Measurements from ENCODE around the gene EFNA2. TPM values are rescaled to one million over a fixed set of nuclear protein-coding genes. Genes with fewer than 3 reads are reported as not detected.
A peak's percentile ranks its signal among the peaks of the same experiment; 100 is the strongest.

The EFNA2 gene
- polyA plus RNA-seq, 2 of the 4 experiments (the other 2 are of a cell fraction): 0.16 to 1.3 TPM

DNA sequence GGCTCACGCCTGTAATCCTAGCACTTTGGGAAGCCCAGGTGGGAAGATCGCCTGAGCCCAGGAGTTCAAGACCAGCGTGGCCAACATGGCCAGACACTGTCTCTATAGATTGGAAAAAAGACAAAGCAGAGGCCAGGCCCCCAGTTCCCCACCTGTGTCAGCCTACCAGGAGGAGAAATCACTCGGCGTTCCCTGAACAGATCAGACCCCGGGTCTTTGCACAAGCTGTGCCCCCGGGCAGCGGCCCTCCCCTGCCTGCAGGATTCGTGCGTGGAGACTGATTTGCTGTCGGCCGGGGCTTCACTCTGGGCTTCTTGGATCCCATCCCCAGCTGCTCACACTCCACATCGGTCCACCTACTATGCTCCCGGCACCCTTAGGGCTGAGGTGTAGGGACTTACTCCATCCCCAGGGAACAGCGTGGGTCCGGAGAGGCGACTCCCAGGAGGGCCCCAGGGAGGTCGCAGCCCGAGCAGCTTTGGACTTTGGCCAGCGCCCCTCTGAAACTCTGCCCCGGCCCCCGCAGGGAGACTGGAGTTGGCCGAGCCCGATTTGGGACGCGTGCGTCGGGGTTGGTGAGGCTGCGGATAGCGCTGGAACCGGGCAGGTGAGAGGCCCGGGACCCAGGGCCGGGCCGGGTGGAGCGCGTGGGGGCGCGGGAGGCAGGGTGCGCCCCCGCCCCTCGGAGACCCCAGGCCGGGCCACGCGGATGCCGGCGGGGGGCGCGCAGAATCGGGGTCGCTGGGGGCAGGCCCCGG, 515 bp upstream of the EFNA2 start:
- peaks cover 8% of the 10 kb centered on the region; the same call in 2 of the 3 replicates for H3K4me1 ChIP-seq
- DNase-seq (ENCODE audit: low read depth in 1 of 2, low spot score in 1 of 2): no peak
- H3K4me2 ChIP-seq: peak overlapping the region; percentile 91
- WGBS (ENCODE audit: missing lambda C conversion rate): 77% methylated on average over 13 of the region's 51 CpGs
- CTCF ChIA-PET: interaction anchor here (0.5 to 1.9 kb wide), 4 partner anchors 19 to 228 kb away, joined by 3 to 6 read pairs (median 4); no protein-coding TSS in a partner anchor
- peak overlapping the region; percentile 62 for H3K4me3 ChIP-seq
- peak overlapping the region; percentile 79 to 91; a peak in 4 of 6 replicates for H3K27ac ChIP-seq
- POLR2A ChIA-PET: interaction anchor here (1.0 kb wide), 1 partner anchor 10 kb away, joined by 4 read pairs; the partner anchor contains the start of gene FAM174C
- no peaks in the 10 kb centered on the region for H3K9me3 ChIP-seq
- TF ChIP-seq TFCP2L1 (CRISPR knock-in tag; IDR thresholded peaks at IDR 0.05) (no peak), ZFP36 (IDR thresholded peaks at IDR 0.05; ENCODE audit: borderline replicate concordance, partially characterized antibody) (no peak), SREBF2 (IDR thresholded peaks at IDR 0.05) (no peak), MYC (IDR thresholded peaks at IDR 0.05; ENCODE audit: borderline replicate concordance, low read length) (no peak), CBX8 (IDR thresholded peaks at IDR 0.05) (no peak), ZNF302 (CRISPR knock-in tag; IDR thresholded peaks at IDR 0.05) (no peak), KDM5A (IDR thresholded peaks at IDR 0.05) (no peak), FOXS1 (CRISPR knock-in tag; IDR thresholded peaks at IDR 0.05) (no peak)
- TF ChIP-seq, protein P1, sequence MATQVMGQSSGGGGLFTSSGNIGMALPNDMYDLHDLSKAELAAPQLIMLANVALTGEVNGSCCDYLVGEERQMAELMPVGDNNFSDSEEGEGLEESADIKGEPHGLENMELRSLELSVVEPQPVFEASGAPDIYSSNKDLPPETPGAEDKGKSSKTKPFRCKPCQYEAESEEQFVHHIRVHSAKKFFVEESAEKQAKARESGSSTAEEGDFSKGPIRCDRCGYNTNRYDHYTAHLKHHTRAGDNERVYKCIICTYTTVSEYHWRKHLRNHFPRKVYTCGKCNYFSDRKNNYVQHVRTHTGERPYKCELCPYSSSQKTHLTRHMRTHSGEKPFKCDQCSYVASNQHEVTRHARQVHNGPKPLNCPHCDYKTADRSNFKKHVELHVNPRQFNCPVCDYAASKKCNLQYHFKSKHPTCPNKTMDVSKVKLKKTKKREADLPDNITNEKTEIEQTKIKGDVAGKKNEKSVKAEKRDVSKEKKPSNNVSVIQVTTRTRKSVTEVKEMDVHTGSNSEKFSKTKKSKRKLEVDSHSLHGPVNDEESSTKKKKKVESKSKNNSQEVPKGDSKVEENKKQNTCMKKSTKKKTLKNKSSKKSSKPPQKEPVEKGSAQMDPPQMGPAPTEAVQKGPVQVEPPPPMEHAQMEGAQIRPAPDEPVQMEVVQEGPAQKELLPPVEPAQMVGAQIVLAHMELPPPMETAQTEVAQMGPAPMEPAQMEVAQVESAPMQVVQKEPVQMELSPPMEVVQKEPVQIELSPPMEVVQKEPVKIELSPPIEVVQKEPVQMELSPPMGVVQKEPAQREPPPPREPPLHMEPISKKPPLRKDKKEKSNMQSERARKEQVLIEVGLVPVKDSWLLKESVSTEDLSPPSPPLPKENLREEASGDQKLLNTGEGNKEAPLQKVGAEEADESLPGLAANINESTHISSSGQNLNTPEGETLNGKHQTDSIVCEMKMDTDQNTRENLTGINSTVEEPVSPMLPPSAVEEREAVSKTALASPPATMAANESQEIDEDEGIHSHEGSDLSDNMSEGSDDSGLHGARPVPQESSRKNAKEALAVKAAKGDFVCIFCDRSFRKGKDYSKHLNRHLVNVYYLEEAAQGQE (IDR thresholded peaks at IDR 0.05): no peak
- TF ChIP-seq, protein P2, sequence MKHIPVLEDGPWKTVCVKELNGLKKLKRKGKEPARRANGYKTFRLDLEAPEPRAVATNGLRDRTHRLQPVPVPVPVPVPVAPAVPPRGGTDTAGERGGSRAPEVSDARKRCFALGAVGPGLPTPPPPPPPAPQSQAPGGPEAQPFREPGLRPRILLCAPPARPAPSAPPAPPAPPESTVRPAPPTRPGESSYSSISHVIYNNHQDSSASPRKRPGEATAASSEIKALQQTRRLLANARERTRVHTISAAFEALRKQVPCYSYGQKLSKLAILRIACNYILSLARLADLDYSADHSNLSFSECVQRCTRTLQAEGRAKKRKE (CRISPR knock-in tag; IDR thresholded peaks at IDR 0.05; ENCODE audit: low read depth): no peak
- TF ChIP-seq, protein P3, sequence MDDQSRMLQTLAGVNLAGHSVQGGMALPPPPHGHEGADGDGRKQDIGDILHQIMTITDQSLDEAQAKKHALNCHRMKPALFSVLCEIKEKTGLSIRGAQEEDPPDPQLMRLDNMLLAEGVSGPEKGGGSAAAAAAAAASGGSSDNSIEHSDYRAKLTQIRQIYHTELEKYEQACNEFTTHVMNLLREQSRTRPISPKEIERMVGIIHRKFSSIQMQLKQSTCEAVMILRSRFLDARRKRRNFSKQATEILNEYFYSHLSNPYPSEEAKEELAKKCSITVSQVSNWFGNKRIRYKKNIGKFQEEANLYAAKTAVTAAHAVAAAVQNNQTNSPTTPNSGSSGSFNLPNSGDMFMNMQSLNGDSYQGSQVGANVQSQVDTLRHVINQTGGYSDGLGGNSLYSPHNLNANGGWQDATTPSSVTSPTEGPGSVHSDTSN (IDR thresholded peaks at IDR 0.05): no peak
- FAIRE-seq: no peak
- 0 out of 6 replicates have a peak, but pooled peaks of 1 of the 2 experiments have one; percentile 7 for ATAC-seq

DNA sequence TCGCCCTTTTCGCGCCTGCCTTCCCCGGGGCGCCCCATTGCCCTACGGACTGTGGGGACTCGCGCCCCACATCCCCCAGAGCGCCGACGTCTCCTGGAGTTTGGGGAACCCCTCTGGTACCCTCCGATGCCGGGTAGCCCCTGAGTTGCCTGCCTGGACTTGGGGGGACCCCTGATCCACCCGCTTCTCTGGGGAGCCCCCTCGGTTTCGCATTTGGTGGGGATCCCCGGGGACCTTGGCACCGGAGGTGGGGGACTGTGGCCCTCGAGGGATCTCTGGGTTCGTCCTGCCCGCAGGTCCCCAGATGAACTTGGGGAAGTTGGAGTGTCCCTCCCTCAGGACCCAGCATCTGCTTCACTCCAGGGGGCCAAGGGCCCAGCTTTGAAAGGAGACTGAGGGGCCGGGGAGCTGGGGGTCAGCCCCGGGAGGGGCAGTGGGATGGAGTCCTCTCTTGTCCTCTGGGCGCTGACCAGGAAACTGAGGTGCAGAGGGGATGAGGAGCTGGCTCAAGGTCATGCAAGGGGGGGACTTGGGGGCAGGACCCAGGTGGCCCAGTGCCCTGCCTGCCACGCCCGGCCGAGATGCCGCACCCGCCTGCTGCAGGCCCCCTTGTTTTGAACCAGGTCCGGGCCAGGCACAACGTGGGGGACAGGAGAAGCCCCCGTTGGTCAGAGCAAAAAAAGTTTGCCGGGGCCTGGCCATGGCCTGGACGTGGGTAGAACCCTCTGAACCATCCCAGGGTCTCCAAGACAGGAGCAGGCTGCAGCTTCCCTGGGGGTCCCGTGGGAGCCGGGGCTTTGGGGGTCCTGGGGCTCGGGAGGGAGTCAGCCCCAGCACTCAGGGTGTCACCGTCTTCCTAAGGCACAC, 1.0 kb downstream of the EFNA2 start:
- no peaks in the 10 kb centered on the region for H3K9me3 ChIP-seq
- POLR2A ChIA-PET: no interaction called here
- ATAC-seq: no peak
- H3K27ac ChIP-seq: peak overlapping the region; percentile 79 to 91
- CTCF ChIA-PET: interaction anchor here (0.6 to 1.2 kb wide), 3 partner anchors 7 to 229 kb away, joined by 3 to 4 read pairs (median 3); no protein-coding TSS in a partner anchor
- H3K4me1 ChIP-seq: peaks cover 18% of the 10 kb centered on the region
- no peak for FAIRE-seq
- WGBS (ENCODE audit: missing lambda C conversion rate): 60% methylated on average over 2 of the region's 38 CpGs
- DNase-seq (ENCODE audit: low read depth in 1 of 2, low spot score in 1 of 2): no peak
- H3K4me3 ChIP-seq: peak overlapping the region; percentile 62
- H3K4me2 ChIP-seq: peak overlapping the region; percentile 91
- TF ChIP-seq, protein P2 (CRISPR knock-in tag; IDR thresholded peaks at IDR 0.05; ENCODE audit: low read depth): no peak
- no peak for TF ChIP-seq MAZ (IDR thresholded peaks at IDR 0.05; ENCODE audit: borderline replicate concordance, low read depth, low read length)
- no peak for TF ChIP-seq POLR2AphosphoS2 (conservative IDR thresholded peaks at IDR 0.05; ENCODE audit: low read length)
- TF ChIP-seq, protein P4, sequence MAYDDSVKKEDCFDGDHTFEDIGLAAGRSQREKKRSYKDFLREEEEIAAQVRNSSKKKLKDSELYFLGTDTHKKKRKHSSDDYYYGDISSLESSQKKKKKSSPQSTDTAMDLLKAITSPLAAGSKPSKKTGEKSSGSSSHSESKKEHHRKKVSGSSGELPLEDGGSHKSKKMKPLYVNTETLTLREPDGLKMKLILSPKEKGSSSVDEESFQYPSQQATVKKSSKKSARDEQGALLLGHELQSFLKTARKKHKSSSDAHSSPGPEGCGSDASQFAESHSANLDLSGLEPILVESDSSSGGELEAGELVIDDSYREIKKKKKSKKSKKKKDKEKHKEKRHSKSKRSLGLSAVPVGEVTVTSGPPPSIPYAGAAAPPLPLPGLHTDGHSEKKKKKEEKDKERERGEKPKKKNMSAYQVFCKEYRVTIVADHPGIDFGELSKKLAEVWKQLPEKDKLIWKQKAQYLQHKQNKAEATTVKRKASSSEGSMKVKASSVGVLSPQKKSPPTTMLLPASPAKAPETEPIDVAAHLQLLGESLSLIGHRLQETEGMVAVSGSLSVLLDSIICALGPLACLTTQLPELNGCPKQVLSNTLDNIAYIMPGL (CRISPR knock-in tag; IDR thresholded peaks at IDR 0.05; ENCODE audit: borderline replicate concordance): no peak
- TF ChIP-seq, protein P5, sequence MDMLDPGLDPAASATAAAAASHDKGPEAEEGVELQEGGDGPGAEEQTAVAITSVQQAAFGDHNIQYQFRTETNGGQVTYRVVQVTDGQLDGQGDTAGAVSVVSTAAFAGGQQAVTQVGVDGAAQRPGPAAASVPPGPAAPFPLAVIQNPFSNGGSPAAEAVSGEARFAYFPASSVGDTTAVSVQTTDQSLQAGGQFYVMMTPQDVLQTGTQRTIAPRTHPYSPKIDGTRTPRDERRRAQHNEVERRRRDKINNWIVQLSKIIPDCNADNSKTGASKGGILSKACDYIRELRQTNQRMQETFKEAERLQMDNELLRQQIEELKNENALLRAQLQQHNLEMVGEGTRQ (IDR thresholded peaks at IDR 0.05): no peak
- TF ChIP-seq ZC3H11A (IDR thresholded peaks at IDR 0.05): no peak
- TF ChIP-seq, protein P3 (IDR thresholded peaks at IDR 0.05): no peak
- TF ChIP-seq NFE2L2 (conservative IDR thresholded peaks at IDR 0.05; ENCODE audit: low read length): no peak
- TF ChIP-seq, protein P6, sequence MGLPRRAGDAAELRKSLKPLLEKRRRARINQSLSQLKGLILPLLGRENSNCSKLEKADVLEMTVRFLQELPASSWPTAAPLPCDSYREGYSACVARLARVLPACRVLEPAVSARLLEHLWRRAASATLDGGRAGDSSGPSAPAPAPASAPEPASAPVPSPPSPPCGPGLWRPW (IDR thresholded peaks at IDR 0.05): no peak
- no peak for TF ChIP-seq BHLHE40 (IDR thresholded peaks at IDR 0.05; ENCODE audit: low read depth, low read length)
- TF ChIP-seq FOXS1 (CRISPR knock-in tag; IDR thresholded peaks at IDR 0.05): no peak
- no peak for TF ChIP-seq ZSCAN20 (CRISPR knock-in tag; IDR thresholded peaks at IDR 0.05)
- no peak for TF ChIP-seq SMC3 (IDR thresholded peaks at IDR 0.05)
- TF ChIP-seq CHD2 (IDR thresholded peaks at IDR 0.05; ENCODE audit: low read length, partially characterized antibody): no peak

Measured in A549 (cell line).